Tibial artery (tissue), 4 donors: ENCODE measurements around the gene STIM2.

Source experiments
- DNase-seq, 2 donors: peaks; one replicate each; pipeline ENCODE4 v3.0.0-alpha.2; 2019
- H3K27ac ChIP-seq, 2 donors: fragments of 200-600 bp; sonication (generic) in 1 of 2; 1 replicate in 1 of 2; 2 replicates in 1 of 2; pipeline ENCODE4 v1.5.1; 2018 to 2019; ENCODE audit warnings: mild to moderate bottlenecking in 1 of 2
- H3K27me3 ChIP-seq, 2 donors: fragments of 200-600 bp; sonication (generic) in 1 of 2; one replicate each; pipeline versions ENCODE4 v1.5.1 to v1.6.0; 2016 to 2019
- H3K36me3 ChIP-seq, 3 donors: fragments of 200-600 bp; sonication (generic) in 2 of 3; one replicate each; pipeline ENCODE4 v1.5.1; 2016 to 2019; ENCODE audit warnings: mild to moderate bottlenecking in 2 of 3
- H3K4me1 ChIP-seq, 4 donors: fragments of 200-600 bp; sonication (generic) in 2 of 4; 1 replicate in 3 of 4; 2 replicates in 1 of 4; pipeline ENCODE4 v1.5.1; 2016 to 2019
- H3K4me3 ChIP-seq, 2 donors: fragments of 200-600 bp; sonication (generic) in 1 of 2; 1 replicate in 1 of 2; 2 replicates in 1 of 2; pipeline ENCODE4 v1.5.1; 2018 to 2019; ENCODE audit warnings: mild to moderate bottlenecking in 2 of 2
- H3K9me3 ChIP-seq, 3 donors: fragments of 200-600 bp; sonication (generic) in 1 of 3; one replicate each; pipeline ENCODE4 v1.5.1; 2016 to 2019
- intact Hi-C: fragments of 100-400 bp; cut with DNase I; formaldehyde crosslinking; loops from one replicate; pipeline ENCODE4 v1.15.0; 2023; ENCODE audit warnings: low total_unique reads
- TF ChIP-seq, protein P1 (sequence below), 2 experiments: fragments of 200-600 bp in 1 of 2; fragments of 450-650 bp in 1 of 2; IDR thresholded peaks; one replicate each; pipeline ENCODE4 v1.5.1; 2017 to 2019; ENCODE audit warnings: antibody characterized with exemption in 2 of 2, mild to moderate bottlenecking in 1 of 2, moderate library complexity in 1 of 2

Gene STIM2

GRCh38 chr4:26912810-26913209 lies 52.2 kb downstream of the STIM2 start:
- peaks cover 0 to 6% (median 0%) of the 10 kb centered on the region in 4 donors for H3K4me1 ChIP-seq
- intact Hi-C loops, result no loop called here
- TF ChIP-seq, protein P1, sequence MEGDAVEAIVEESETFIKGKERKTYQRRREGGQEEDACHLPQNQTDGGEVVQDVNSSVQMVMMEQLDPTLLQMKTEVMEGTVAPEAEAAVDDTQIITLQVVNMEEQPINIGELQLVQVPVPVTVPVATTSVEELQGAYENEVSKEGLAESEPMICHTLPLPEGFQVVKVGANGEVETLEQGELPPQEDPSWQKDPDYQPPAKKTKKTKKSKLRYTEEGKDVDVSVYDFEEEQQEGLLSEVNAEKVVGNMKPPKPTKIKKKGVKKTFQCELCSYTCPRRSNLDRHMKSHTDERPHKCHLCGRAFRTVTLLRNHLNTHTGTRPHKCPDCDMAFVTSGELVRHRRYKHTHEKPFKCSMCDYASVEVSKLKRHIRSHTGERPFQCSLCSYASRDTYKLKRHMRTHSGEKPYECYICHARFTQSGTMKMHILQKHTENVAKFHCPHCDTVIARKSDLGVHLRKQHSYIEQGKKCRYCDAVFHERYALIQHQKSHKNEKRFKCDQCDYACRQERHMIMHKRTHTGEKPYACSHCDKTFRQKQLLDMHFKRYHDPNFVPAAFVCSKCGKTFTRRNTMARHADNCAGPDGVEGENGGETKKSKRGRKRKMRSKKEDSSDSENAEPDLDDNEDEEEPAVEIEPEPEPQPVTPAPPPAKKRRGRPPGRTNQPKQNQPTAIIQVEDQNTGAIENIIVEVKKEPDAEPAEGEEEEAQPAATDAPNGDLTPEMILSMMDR (IDR thresholded peaks at IDR 0.05), result no peak
- no peaks in the 10 kb centered on the region for H3K27me3 ChIP-seq
- H3K9me3 ChIP-seq, result no peaks in the 10 kb centered on the region
- H3K4me3 ChIP-seq, result no peak overlapping the region
- no peak overlapping the region for H3K27ac ChIP-seq
- no peak for DNase-seq
- H3K36me3 ChIP-seq, result no peaks in the 10 kb centered on the region

DNA sequence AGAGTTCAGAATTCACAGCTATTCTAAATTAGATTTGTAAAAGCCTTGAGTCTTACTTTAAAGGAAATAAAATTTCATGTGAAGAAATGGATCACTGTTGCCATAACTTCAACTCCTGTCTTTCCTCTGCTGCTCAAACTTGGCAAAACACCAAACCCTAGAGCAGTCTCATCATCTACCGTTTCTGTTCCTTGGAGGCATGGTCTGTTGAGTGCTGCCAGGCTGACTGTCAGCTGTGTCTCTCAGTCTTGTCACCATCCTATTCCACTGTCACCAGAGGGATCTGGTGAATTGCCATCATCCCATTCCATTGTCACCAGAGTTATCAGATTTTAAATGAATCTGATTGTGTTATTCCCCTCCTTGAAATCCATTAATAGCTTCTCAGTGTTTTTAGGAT lies 55.6 kb downstream of the STIM2 start:
- DNase-seq, result no peak
- TF ChIP-seq, protein P1 (IDR thresholded peaks at IDR 0.05), result no peak

GRCh38 chr4:26930964-26931363 lies 70.3 kb downstream of the STIM2 start:
- no peaks in the 10 kb centered on the region for H3K9me3 ChIP-seq
- no peak overlapping the region for H3K27ac ChIP-seq
- H3K4me1 ChIP-seq, result no peaks in the 10 kb centered on the region
- DNase-seq, result no peak
- TF ChIP-seq, protein P1 (IDR thresholded peaks at IDR 0.05), result no peak
- no peaks in the 10 kb centered on the region for H3K27me3 ChIP-seq
- intact Hi-C loops, result no loop called here
- H3K4me3 ChIP-seq, result no peak overlapping the region
- no peaks in the 10 kb centered on the region for H3K36me3 ChIP-seq

More for the DNA sequence above, 55.6 kb downstream of the STIM2 start:
- Histone ChIP-seq H3K9me3 (no peaks in the 10 kb centered on the region), H3K4me3 (no peak overlapping the region), H3K27ac (no peak overlapping the region), H3K36me3 (peaks cover 10 to 18% (median 16%) of the 10 kb centered on the region in 3 donors), H3K4me1 (no peaks in the 10 kb centered on the region), H3K27me3 (no peaks in the 10 kb centered on the region)
- intact Hi-C loops, result no loop called here

DNA sequence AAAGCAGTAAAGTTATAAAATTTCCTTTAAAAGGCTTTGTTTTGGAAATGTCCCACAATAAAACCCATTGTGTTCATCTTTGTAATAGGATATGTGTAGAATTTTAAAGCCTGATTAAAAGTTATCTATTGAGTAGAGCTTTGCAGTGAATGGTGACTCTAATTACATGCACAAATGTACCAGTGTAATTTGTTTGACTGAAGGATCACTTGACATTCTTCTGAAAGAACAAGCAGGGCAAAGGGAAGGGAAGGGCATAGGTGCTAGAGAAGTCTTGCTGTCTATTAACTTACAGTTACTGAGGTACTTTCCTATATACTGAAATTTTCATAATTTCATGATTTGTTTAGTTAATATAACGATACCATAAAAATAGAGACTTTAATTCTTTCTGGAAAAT lies 70.8 kb downstream of the STIM2 start:
- intact Hi-C loops, result no loop called here
- DNase-seq, result no peak
- Histone ChIP-seq H3K4me1 (no peaks in the 10 kb centered on the region), H3K27me3 (no peaks in the 10 kb centered on the region), H3K27ac (no peak overlapping the region), H3K36me3 (no peaks in the 10 kb centered on the region), H3K9me3 (no peaks in the 10 kb centered on the region), H3K4me3 (no peak overlapping the region)
- TF ChIP-seq, protein P1 (IDR thresholded peaks at IDR 0.05), result no peak

- Histone ChIP-seq H3K4me3 (no peak overlapping the region), H3K27me3 (no peaks in the 10 kb centered on the region), H3K9me3 (no peaks in the 10 kb centered on the region), H3K36me3 (no peaks in the 10 kb centered on the region), H3K27ac (no peak overlapping the region), H3K4me1 (no peaks in the 10 kb centered on the region)
- TF ChIP-seq, protein P1 (IDR thresholded peaks at IDR 0.05), result no peak
- intact Hi-C loops, result no loop called here
- no peak for DNase-seq
These were observed 71.3 kb downstream of the STIM2 start for GRCh38 chr4:26931966-26932365.

GRCh38 chr4:26935397-26935796 lies 74.8 kb downstream of the STIM2 start:
- intact Hi-C loops, result no loop called here
- Histone ChIP-seq H3K9me3 (no peaks in the 10 kb centered on the region), H3K36me3 (no peaks in the 10 kb centered on the region), H3K27me3 (no peaks in the 10 kb centered on the region), H3K4me3 (no peak overlapping the region), H3K27ac (no peak overlapping the region), H3K4me1 (no peaks in the 10 kb centered on the region)
- no peak for DNase-seq
- TF ChIP-seq, protein P1 (IDR thresholded peaks at IDR 0.05), result no peak
